HEK293 (cell line): ENCODE measurements around the gene ZNF771.

Source experiments
- IKZF3 ChIP-seq: fragments of 450-650 bp; IDR thresholded peaks from 2 replicates; pipeline ENCODE4 v1.5.0; 2018; ENCODE audit warnings: missing biosample characterization, mild to moderate bottlenecking, missing genetic modification characterization, moderate library complexity
- KLF10 ChIP-seq: fragments of 450-650 bp; IDR thresholded peaks from 2 replicates; pipeline ENCODE4 v1.5.1; 2018; ENCODE audit warnings: missing biosample characterization, mild to moderate bottlenecking, missing genetic modification characterization
- KLF8 ChIP-seq: fragments of 450-650 bp; formaldehyde crosslinking; IDR thresholded peaks from 2 replicates; pipeline ENCODE4 v1.5.1; 2016; ENCODE audit warnings: missing biosample characterization, missing genetic modification characterization
- MEIS1 ChIP-seq: sonication (generic); formaldehyde crosslinking; IDR thresholded peaks from 2 replicates; pipeline ENCODE4 v1.8.1; 2022; ENCODE audit warnings: missing genetic modification reagents, mild to moderate bottlenecking, borderline replicate concordance
- SP7 ChIP-seq: fragments of 450-650 bp; formaldehyde crosslinking; IDR thresholded peaks from 2 replicates; pipeline ENCODE4 v1.5.1; 2016; ENCODE audit warnings: missing biosample characterization, missing genetic modification characterization
- ZIC2 ChIP-seq: fragments of 450-650 bp; formaldehyde crosslinking; IDR thresholded peaks from 2 replicates; pipeline ENCODE4 v1.5.1; 2016; ENCODE audit warnings: missing biosample characterization, missing genetic modification characterization
- ZNF19 ChIP-seq: fragments of 450-650 bp; formaldehyde crosslinking; IDR thresholded peaks from 2 replicates; pipeline ENCODE4; 2016; ENCODE audit warnings: missing biosample characterization, missing genetic modification characterization, low read depth
- ZNF2 ChIP-seq: fragments of 450-650 bp; formaldehyde crosslinking; IDR thresholded peaks from 2 replicates; pipeline ENCODE4 v1.5.1; 2016; ENCODE audit warnings: missing biosample characterization, missing genetic modification characterization
- ZNF239 ChIP-seq: fragments of 450-650 bp; formaldehyde crosslinking; IDR thresholded peaks from 2 replicates; pipeline ENCODE4 v1.5.1; 2016; ENCODE audit warnings: missing biosample characterization, missing genetic modification characterization
- ZNF341 ChIP-seq: fragments of 450-650 bp; formaldehyde crosslinking; IDR thresholded peaks from 2 replicates; pipeline ENCODE4; 2016; ENCODE audit warnings: low read depth, missing biosample characterization, missing genetic modification characterization
- ZNF362 ChIP-seq: fragments of 450-650 bp; formaldehyde crosslinking; IDR thresholded peaks from 2 replicates; pipeline ENCODE4 v1.5.1; 2016; ENCODE audit warnings: missing biosample characterization, missing genetic modification characterization
- ZNF449 ChIP-seq: fragments of 450-650 bp; formaldehyde crosslinking; IDR thresholded peaks from 2 replicates; pipeline ENCODE4 v1.5.1; 2017; ENCODE audit warnings: missing biosample characterization, mild to moderate bottlenecking, missing genetic modification characterization, moderate library complexity
- ZNF48 ChIP-seq: fragments of 450-650 bp; formaldehyde crosslinking; IDR thresholded peaks from 2 replicates; pipeline ENCODE4 v1.5.1; 2016; ENCODE audit warnings: missing biosample characterization, missing genetic modification characterization
- ZNF654 ChIP-seq: fragments of 450-650 bp; formaldehyde crosslinking; IDR thresholded peaks from 2 replicates; pipeline ENCODE4 v1.5.1; 2016; ENCODE audit warnings: low read depth, missing biosample characterization, missing genetic modification characterization
- ZNF692 ChIP-seq: fragments of 450-650 bp; formaldehyde crosslinking; IDR thresholded peaks from 2 replicates; pipeline ENCODE4 v1.5.1; 2016; ENCODE audit warnings: missing biosample characterization, missing genetic modification characterization
- ZXDB ChIP-seq: fragments of 450-650 bp; formaldehyde crosslinking; IDR thresholded peaks from 2 replicates; pipeline ENCODE4 v1.5.1; 2016; ENCODE audit warnings: missing biosample characterization, missing genetic modification characterization
- TF ChIP-seq, protein P1 (sequence below): fragments of 450-650 bp; formaldehyde crosslinking; IDR thresholded peaks from 2 replicates; pipeline ENCODE4 v1.5.1; 2016; ENCODE audit warnings: missing biosample characterization, missing genetic modification characterization
- TF ChIP-seq, protein P2 (sequence below): fragments of 450-650 bp; formaldehyde crosslinking; optimal IDR thresholded peaks from 2 replicates; pipeline ENCODE3; 2016; ENCODE audit warnings: missing biosample characterization, mild to moderate bottlenecking, missing genetic modification characterization
- TF ChIP-seq, protein P3 (sequence below): fragments of 450-650 bp; formaldehyde crosslinking; IDR thresholded peaks from 2 replicates; pipeline ENCODE4 v1.5.1; 2016; ENCODE audit warnings: missing biosample characterization, missing genetic modification characterization
- TF ChIP-seq, protein P4 (sequence below): fragments of 450-650 bp; formaldehyde crosslinking; conservative IDR thresholded peaks from 2 replicates; pipeline ENCODE4 v1.5.1; 2016; ENCODE audit warnings: low read depth, missing biosample characterization, missing genetic modification characterization
- TF ChIP-seq, protein P5 (sequence below): fragments of 450-650 bp; IDR thresholded peaks from 2 replicates; pipeline ENCODE4 v1.5.1; 2018; ENCODE audit warnings: missing biosample characterization, missing genetic modification characterization

Gene ZNF771

DNA sequence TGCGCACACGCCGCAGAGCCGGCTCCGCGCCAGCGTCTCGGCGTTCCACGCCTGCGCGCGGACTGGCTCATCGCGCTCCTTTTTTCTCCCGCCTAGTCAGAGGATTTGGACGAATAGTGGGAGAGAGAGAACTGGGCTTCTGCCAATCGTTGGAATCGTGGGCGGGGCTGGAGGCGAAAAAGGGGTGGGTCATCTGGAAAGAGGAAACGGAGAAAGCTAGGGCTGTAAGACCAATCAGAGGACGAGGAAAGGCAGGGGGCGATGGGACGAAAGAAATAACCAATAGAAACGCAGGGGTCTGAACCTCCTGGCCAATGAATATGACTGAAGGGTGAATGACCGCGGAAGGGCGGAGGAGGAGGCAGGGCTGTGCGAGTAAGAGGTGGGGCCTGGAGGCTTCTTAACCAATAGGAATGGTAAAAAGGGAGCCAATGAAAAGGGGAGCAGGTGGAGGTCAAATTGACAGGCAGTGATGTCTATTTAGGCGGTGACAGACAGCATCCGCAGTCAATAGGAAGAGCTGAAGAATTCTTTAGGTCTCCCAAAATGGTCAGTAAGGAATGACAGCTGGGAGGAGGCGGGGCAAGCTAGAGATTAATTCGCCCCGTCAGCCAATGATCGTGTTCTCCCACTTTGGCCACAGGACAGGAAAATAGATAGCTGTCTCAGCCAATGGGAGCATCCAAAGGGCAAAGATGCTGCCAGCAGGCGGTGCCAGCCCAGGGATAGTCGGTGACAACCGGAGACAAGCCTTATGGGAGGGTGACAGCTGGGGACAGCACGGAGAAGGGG is 36.8 kb upstream of the ZNF771 start, which contains the start of gene TBC1D10B (continued):
- TF ChIP-seq ZNF692 (tag by site-specific recombination) (no peak), KLF10 (tag by site-specific recombination) (peak; percentile 91), ZNF654 (tag by site-specific recombination) (no peak), ZNF48 (tag by site-specific recombination) (no peak), IKZF3 (tag by site-specific recombination) (peak; percentile 38; the same call in 1 of the 2 replicates), ZNF19 (tag by site-specific recombination) (no peak), ZNF362 (tag by site-specific recombination) (no peak), SP7 (tag by site-specific recombination) (no peak), ZNF2 (tag by site-specific recombination) (no peak), ZXDB (peak; percentile 63), ZNF239 (tag by site-specific recombination) (no peak), KLF8 (tag by site-specific recombination) (peak; percentile 67; the same call in 1 of the 2 replicates), MEIS1 (CRISPR knock-in tag) (no peak), ZNF341 (peak; percentile 56), ZIC2 (tag by site-specific recombination) (peak; percentile 38; the same call in 1 of the 2 replicates), ZNF449 (tag by site-specific recombination) (no peak)
- TF ChIP-seq, protein P1, sequence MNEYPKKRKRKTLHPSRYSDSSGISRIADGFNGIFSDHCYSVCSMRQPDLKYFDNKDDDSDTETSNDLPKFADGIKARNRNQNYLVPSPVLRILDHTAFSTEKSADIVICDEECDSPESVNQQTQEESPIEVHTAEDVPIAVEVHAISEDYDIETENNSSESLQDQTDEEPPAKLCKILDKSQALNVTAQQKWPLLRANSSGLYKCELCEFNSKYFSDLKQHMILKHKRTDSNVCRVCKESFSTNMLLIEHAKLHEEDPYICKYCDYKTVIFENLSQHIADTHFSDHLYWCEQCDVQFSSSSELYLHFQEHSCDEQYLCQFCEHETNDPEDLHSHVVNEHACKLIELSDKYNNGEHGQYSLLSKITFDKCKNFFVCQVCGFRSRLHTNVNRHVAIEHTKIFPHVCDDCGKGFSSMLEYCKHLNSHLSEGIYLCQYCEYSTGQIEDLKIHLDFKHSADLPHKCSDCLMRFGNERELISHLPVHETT (tag by site-specific recombination): no peak
- TF ChIP-seq, protein P2, sequence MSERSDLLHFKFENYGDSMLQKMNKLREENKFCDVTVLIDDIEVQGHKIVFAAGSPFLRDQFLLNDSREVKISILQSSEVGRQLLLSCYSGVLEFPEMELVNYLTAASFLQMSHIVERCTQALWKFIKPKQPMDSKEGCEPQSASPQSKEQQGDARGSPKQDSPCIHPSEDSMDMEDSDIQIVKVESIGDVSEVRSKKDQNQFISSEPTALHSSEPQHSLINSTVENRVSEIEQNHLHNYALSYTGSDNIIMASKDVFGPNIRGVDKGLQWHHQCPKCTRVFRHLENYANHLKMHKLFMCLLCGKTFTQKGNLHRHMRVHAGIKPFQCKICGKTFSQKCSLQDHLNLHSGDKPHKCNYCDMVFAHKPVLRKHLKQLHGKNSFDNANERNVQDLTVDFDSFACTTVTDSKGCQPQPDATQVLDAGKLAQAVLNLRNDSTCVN (tag by site-specific recombination): peak; percentile 89
- TF ChIP-seq, protein P3, sequence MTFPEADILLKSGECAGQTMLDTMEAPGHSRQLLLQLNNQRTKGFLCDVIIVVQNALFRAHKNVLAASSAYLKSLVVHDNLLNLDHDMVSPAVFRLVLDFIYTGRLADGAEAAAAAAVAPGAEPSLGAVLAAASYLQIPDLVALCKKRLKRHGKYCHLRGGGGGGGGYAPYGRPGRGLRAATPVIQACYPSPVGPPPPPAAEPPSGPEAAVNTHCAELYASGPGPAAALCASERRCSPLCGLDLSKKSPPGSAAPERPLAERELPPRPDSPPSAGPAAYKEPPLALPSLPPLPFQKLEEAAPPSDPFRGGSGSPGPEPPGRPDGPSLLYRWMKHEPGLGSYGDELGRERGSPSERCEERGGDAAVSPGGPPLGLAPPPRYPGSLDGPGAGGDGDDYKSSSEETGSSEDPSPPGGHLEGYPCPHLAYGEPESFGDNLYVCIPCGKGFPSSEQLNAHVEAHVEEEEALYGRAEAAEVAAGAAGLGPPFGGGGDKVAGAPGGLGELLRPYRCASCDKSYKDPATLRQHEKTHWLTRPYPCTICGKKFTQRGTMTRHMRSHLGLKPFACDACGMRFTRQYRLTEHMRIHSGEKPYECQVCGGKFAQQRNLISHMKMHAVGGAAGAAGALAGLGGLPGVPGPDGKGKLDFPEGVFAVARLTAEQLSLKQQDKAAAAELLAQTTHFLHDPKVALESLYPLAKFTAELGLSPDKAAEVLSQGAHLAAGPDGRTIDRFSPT (tag by site-specific recombination): peak; percentile 99
- TF ChIP-seq, protein P4, sequence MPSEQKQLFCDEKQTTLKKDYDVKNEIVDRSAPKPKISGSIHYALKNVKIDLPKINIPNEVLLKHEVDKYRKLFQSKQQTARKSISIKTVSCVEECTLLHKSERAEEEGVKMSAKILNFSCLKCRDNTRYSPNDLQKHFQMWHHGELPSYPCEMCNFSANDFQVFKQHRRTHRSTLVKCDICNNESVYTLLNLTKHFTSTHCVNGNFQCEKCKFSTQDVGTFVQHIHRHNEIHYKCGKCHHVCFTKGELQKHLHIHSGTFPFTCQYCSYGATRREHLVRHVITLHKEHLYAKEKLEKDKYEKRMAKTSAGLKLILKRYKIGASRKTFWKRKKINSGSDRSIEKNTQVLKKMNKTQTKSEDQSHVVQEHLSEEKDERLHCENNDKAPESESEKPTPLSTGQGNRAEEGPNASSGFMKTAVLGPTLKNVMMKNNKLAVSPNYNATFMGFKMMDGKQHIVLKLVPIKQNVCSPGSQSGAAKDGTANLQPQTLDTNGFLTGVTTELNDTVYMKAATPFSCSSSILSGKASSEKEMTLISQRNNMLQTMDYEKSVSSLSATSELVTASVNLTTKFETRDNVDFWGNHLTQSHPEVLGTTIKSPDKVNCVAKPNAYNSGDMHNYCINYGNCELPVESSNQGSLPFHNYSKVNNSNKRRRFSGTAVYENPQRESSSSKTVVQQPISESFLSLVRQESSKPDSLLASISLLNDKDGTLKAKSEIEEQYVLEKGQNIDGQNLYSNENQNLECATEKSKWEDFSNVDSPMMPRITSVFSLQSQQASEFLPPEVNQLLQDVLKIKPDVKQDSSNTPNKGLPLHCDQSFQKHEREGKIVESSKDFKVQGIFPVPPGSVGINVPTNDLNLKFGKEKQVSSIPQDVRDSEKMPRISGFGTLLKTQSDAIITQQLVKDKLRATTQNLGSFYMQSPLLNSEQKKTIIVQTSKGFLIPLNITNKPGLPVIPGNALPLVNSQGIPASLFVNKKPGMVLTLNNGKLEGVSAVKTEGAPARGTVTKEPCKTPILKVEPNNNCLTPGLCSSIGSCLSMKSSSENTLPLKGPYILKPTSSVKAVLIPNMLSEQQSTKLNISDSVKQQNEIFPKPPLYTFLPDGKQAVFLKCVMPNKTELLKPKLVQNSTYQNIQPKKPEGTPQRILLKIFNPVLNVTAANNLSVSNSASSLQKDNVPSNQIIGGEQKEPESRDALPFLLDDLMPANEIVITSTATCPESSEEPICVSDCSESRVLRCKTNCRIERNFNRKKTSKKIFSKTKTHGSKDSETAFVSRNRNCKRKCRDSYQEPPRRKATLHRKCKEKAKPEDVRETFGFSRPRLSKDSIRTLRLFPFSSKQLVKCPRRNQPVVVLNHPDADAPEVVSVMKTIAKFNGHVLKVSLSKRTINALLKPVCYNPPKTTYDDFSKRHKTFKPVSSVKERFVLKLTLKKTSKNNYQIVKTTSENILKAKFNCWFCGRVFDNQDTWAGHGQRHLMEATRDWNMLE (tag by site-specific recombination): no peak
- TF ChIP-seq, protein P5, sequence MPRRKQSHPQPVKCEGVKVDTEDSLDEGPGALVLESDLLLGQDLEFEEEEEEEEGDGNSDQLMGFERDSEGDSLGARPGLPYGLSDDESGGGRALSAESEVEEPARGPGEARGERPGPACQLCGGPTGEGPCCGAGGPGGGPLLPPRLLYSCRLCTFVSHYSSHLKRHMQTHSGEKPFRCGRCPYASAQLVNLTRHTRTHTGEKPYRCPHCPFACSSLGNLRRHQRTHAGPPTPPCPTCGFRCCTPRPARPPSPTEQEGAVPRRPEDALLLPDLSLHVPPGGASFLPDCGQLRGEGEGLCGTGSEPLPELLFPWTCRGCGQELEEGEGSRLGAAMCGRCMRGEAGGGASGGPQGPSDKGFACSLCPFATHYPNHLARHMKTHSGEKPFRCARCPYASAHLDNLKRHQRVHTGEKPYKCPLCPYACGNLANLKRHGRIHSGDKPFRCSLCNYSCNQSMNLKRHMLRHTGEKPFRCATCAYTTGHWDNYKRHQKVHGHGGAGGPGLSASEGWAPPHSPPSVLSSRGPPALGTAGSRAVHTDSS (tag by site-specific recombination): no peak
